ENCODE measurements around the gene SLC12A2. TPM values are rescaled to one million over a fixed set of nuclear protein-coding genes. Genes with fewer than 3 reads are reported as not detected.

SLC12A2 gene
- total RNA-seq: 5.6 and 6.6 TPM in 2 replicates

DNA sequence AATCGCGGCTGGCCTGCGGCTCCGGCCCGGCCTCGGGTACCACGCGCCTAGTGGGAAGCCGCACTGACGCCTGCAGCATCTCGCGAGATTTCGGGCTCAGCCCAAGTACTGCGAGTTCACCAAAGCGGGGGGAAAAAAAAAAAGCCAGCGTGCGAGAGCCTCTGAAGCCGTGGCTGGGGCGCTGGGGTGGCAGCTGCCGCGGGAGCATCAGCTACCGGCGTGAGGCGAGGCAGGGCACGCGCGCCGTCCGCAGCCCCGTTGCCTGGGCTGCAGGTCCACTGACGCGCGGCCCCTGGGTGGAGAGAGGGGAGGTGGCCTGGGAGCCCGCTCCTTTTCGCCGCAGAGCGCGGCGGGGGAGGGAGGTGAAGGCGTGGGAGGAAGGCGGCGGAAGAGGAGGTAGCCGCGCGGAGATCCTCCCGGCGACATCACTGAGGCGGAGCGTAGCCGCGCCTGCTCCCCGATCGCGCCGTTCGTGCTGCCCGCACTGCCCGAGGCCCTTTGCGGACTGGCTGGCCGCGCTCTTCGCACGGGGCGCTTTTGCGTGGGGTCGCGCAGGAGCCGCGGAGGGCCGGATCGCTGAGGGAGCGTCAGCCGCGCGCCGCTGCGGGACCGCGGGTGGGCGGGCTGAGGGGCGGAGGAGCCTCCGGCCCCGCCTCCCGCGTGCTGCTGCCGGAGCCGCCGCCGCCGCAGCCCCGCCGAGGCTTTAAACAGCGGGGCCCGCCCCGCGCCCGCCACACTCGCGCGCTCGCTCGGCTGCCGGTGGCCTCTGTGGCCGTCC, at the start of gene SLC12A2:
Gene SLC12A2 (plus strand): TSS at position 734 of the 778 bp plus-strand sequence. CDS start 189 bp downstream, outside the sequence.

Measured in bronchus fibroblast of lung (primary cell).